Thoracic aorta (tissue), 2 donors: ENCODE measurements around the gene FAM110D. TPM values are rescaled to one million over a fixed set of nuclear protein-coding genes. Genes with fewer than 3 reads are reported as not detected.

Source experiments
- ATAC-seq: fragments of 150-250 bp; one replicate; pipeline ENCODE4 v1.8.0; 2017; ENCODE audit warnings: low read depth; ENCODE audit not compliant: insufficient number of reproducible peaks, low FRiP score
- DNase-seq: peaks from one replicate; pipeline ENCODE4 v3.0.0-alpha.2; 2020; ENCODE audit warnings: low spot score
- H3K27ac ChIP-seq, 2 donors: fragments of 200-600 bp; sonication (generic); 1 replicate in 1 of 2; 2 replicates in 1 of 2; pipeline ENCODE4 v1.5.1; 2016; ENCODE audit warnings: mild to moderate bottlenecking in 2 of 2, moderate library complexity in 2 of 2
- H3K27me3 ChIP-seq: fragments of 200-600 bp; sonication (generic); replicated peaks from 2 replicates; pipeline ENCODE4 v1.6.0; 2016; ENCODE audit warnings: mild to moderate bottlenecking; ENCODE audit not compliant: insufficient read depth
- H3K36me3 ChIP-seq: fragments of 200-600 bp; sonication (generic); one replicate; pipeline ENCODE4 v1.5.1; 2016
- H3K4me1 ChIP-seq, 2 donors: fragments of 200-600 bp; sonication (generic); 1 replicate in 1 of 2; 2 replicates in 1 of 2; pipeline versions ENCODE4 v1.5.1 to v1.6.0; 2016; ENCODE audit warnings: low read depth in 2 of 2, mild to moderate bottlenecking in 1 of 2; ENCODE audit not compliant: control insufficient read depth in 1 of 2
- H3K4me3 ChIP-seq: fragments of 200-600 bp; sonication (generic); 2 replicates; pipeline ENCODE4 v1.5.1; 2016; ENCODE audit warnings: mild to moderate bottlenecking
- H3K9me3 ChIP-seq: fragments of 200-600 bp; sonication (generic); 2 replicates; pipeline ENCODE4 v1.5.1; 2016
- total RNA-seq, 2 donors: library from RNA; depleted of rRNA; stranded (reverse); fragments of >200 nt; gene quantifications; one replicate each; pipeline versions ENCODE4 v1.1.0 to v1.2.3, GENCODE V29; 2016
- TF ChIP-seq, protein P1 (sequence below): fragments of 200-600 bp; sonication (generic); IDR thresholded peaks from one replicate; pipeline ENCODE4 v1.5.1; 2019; ENCODE audit warnings: antibody characterized with exemption

Gene FAM110D
- total RNA-seq, 2 donors from 2014 or later = 9.9 to 10.6 TPM

- Histone ChIP-seq H3K9me3 (no peaks in the 10 kb centered on the region), H3K36me3 (no peaks in the 10 kb centered on the region), H3K4me1 (peaks cover 0 to 12% of the 10 kb centered on the region in 2 donors), H3K27ac (no peak overlapping the region), H3K4me3 (peak overlapping the region; percentile 70), H3K27me3 (no peaks in the 10 kb centered on the region)
- TF ChIP-seq, protein P1, sequence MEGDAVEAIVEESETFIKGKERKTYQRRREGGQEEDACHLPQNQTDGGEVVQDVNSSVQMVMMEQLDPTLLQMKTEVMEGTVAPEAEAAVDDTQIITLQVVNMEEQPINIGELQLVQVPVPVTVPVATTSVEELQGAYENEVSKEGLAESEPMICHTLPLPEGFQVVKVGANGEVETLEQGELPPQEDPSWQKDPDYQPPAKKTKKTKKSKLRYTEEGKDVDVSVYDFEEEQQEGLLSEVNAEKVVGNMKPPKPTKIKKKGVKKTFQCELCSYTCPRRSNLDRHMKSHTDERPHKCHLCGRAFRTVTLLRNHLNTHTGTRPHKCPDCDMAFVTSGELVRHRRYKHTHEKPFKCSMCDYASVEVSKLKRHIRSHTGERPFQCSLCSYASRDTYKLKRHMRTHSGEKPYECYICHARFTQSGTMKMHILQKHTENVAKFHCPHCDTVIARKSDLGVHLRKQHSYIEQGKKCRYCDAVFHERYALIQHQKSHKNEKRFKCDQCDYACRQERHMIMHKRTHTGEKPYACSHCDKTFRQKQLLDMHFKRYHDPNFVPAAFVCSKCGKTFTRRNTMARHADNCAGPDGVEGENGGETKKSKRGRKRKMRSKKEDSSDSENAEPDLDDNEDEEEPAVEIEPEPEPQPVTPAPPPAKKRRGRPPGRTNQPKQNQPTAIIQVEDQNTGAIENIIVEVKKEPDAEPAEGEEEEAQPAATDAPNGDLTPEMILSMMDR = no peak
- DNase-seq (no peak), ATAC-seq (no peak)
Observed at GRCh38 chr1:26161415-26162219, 2.7 kb downstream of the FAM110D start.

- no peak for ATAC-seq
- Histone ChIP-seq H3K4me3 (peak overlapping the region; percentile 70), H3K9me3 (no peaks in the 10 kb centered on the region), H3K36me3 (no peaks in the 10 kb centered on the region), H3K4me1 (peaks cover 0 to 12% of the 10 kb centered on the region in 2 donors), H3K27me3 (no peaks in the 10 kb centered on the region), H3K27ac (no peak overlapping the region)
- DNase-seq = no peak
- TF ChIP-seq, protein P1 = no peak
Observed at GRCh38 chr1:26162220-26162709, 3.4 kb downstream of the FAM110D start.

DNA sequence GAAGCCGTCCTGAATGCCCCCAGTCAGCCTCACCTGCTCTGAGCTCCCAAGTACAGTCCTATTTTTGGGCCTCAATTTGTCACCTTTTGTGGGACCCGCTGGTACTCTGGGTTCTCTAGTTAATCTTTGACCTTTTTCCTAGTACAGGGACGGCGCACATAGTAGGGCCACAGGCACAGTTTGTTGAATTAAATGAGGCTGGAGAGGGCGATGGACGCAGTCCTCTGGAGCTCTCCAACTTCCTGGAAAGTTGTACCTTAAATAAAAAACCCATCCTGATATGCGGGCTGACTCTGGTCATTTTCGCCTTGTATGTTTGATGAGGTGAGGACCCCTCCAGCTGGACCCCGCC is 4.8 kb downstream of the FAM110D start:
- no peaks in the 10 kb centered on the region for H3K27me3 ChIP-seq
- no peak for ATAC-seq
- H3K4me1 ChIP-seq = peaks cover 0 to 12% of the 10 kb centered on the region in 2 donors
- TF ChIP-seq, protein P1 = no peak
- no peaks in the 10 kb centered on the region for H3K9me3 ChIP-seq
- DNase-seq = no peak
- peak overlapping the region; percentile 68 for H3K4me3 ChIP-seq
- no peaks in the 10 kb centered on the region for H3K36me3 ChIP-seq
- no peak overlapping the region for H3K27ac ChIP-seq

GRCh38 chr1:26164036-26164860 is 5.4 kb downstream of the FAM110D start:
- H3K27ac ChIP-seq = peak overlapping the region in 1 of 2 donors; percentile 50
- H3K4me3 ChIP-seq = peak overlapping the region; percentile 68
- ATAC-seq (no peak), DNase-seq (no peak)
- TF ChIP-seq, protein P1 = peak; percentile 59
- no peaks in the 10 kb centered on the region for H3K36me3 ChIP-seq
- H3K27me3 ChIP-seq = no peaks in the 10 kb centered on the region
- peaks cover 0 to 12% of the 10 kb centered on the region in 2 donors for H3K4me1 ChIP-seq
- H3K9me3 ChIP-seq = no peaks in the 10 kb centered on the region
